GM06990 (cell line): Measurements from ENCODE around the gene PSPN.
"Not testable (repeated sequence)": the region's sequence is repeated elsewhere in the genome, so short reads cannot be mapped to it uniquely, and the experiment has no call there.

Experiments
- DNase-seq: peaks from one replicate; pipeline ENCODE4 v3.0.0-alpha.2; 2011; ENCODE audit not compliant: insufficient read length; ENCODE audit errors: extremely low read depth
- H3K27me3 ChIP-seq: replicated peaks from 2 replicates; pipeline ENCODE4 v1.6.0; 2011; ENCODE audit warnings: low read length; ENCODE audit not compliant: control insufficient read depth, insufficient read depth
- H3K36me3 ChIP-seq: 2 replicates; pipeline ENCODE4 v1.5.1; 2011; ENCODE audit warnings: low read length; ENCODE audit not compliant: control insufficient read depth, insufficient read depth
- H3K4me3 ChIP-seq: replicated peaks from 2 replicates; pipeline ENCODE4 v1.5.1; 2011; ENCODE audit warnings: low read depth, mild to moderate bottlenecking, control low read depth, low read length
- CTCF ChIP-seq: IDR thresholded peaks from 2 replicates; pipeline ENCODE4 v1.5.1; 2011; ENCODE audit warnings: low read length, control low read depth, mild to moderate bottlenecking, inconsistent platforms; ENCODE audit not compliant: insufficient read depth, poor library complexity, severe bottlenecking

The PSPN gene

DNA sequence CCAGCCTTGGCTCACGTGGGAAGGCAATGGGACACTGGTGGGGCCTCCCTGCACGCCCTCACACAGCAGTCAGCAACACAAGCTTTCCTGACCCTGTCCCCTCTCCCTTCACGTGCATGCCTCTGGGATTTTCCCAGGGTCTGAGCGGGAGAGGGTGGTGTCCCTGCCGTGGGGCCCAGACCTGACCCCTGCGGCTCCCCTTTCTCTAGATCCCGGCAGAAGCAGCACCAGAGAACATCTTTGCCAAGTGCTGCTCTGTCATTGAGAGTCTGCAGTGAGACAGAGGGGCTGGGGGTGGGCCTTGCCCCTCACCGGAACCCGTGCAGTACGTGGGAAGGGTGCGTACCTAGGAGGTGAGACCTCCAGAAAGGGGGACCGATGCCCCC lies 36.3 kb upstream of the PSPN start:
- TF ChIP-seq CTCF = no peak
- no peak for DNase-seq
- H3K27me3 ChIP-seq = no peaks in the 10 kb centered on the region
- H3K4me3 ChIP-seq = no peak overlapping the region
- H3K36me3 ChIP-seq = peaks cover 23% of the 10 kb centered on the region

GRCh38 chr19:6409346-6409745 lies 33.6 kb upstream of the PSPN start:
- TF ChIP-seq CTCF = no peak
- Histone ChIP-seq H3K27me3 (no peaks in the 10 kb centered on the region), H3K36me3 (peaks cover 6% of the 10 kb centered on the region), H3K4me3 (no peak overlapping the region)
- DNase-seq = no peak

DNA sequence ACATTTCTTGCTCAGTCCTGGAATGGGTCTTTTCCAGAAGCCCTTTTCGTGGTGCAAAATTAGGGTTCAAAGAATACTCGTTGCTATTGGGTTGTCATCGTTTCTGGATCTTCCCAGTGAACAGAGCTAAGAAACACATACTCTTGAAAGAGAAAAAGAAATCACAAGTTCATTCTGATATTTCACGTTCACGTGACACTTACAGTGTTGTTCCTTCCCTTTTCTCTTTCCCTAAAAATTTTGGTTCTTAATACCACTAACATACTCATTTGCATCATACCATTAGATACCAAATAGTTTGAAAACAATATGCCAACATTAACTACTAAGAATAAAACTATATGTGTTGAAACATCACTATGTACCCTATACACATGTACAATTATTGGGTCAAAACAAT lies 30.7 kb upstream of the PSPN start:
- no peak for TF ChIP-seq CTCF
- H3K27me3 ChIP-seq = no peaks in the 10 kb centered on the region
- no peaks in the 10 kb centered on the region for H3K36me3 ChIP-seq
- no peak overlapping the region for H3K4me3 ChIP-seq
- DNase-seq = no peak

DNA sequence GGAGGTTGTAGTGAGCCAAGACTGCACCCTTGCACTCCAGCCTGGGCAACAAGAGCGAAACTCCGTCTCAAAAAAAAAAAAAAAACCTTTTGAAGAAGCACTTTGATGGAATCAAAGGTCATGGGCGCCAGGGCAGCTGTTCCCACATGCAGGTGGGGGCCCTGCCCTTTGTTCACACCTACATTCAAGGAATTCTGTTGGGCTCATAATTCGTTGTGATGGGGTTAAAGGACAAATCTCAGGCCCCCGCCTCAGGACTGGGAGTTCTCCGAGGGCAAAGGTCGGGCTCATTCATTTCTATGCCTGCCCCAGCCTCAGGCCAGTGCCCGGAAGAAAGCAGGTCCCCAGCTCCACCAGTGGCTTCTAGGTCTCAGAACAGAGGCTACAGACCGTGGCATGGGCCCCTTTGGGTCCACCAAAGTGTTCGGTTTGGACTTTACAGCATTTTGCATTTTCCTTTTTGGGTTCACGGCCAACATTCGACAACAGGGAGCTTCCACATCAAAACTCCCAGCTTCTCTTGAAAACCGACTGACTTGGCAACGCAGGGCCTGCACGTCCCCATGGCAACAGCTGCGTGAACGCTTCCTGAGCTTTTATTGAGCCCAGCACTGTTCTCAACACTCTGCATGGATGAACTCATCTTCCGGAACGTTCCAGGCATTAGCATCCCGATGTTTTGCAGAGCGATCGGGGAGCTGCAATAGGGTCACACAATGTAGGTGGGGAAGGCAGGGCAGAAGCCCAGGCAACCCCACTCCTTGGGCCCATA lies 27.3 kb upstream of the PSPN start:
- no peak for DNase-seq
- Histone ChIP-seq H3K4me3 (no peak overlapping the region), H3K36me3 (no peaks in the 10 kb centered on the region), H3K27me3 (no peaks in the 10 kb centered on the region)
- no peak for TF ChIP-seq CTCF

DNA sequence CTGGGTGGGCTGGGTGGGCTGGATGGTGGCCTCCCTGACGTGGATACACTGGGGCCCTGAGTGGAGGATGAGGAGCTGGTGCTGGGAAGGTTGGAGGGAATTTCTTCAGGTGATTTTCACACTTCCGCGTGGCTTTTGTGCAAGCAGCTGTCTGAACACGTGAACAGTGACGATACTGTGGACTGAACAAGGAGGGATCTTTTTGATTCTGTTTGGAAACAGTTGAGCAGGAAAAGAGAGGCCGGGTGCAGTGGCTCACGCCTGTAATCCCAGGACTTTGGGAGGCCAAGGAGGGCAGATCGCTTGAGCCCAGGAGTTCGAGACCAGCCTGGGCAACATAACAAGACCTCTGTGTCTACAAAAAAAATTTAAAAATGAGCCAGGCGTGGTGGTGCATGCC lies 26.3 kb upstream of the PSPN start:
- no peak for TF ChIP-seq CTCF
- DNase-seq = no peak
- Histone ChIP-seq H3K36me3 (no peaks in the 10 kb centered on the region), H3K4me3 (no peak overlapping the region), H3K27me3 (no peaks in the 10 kb centered on the region)

DNA sequence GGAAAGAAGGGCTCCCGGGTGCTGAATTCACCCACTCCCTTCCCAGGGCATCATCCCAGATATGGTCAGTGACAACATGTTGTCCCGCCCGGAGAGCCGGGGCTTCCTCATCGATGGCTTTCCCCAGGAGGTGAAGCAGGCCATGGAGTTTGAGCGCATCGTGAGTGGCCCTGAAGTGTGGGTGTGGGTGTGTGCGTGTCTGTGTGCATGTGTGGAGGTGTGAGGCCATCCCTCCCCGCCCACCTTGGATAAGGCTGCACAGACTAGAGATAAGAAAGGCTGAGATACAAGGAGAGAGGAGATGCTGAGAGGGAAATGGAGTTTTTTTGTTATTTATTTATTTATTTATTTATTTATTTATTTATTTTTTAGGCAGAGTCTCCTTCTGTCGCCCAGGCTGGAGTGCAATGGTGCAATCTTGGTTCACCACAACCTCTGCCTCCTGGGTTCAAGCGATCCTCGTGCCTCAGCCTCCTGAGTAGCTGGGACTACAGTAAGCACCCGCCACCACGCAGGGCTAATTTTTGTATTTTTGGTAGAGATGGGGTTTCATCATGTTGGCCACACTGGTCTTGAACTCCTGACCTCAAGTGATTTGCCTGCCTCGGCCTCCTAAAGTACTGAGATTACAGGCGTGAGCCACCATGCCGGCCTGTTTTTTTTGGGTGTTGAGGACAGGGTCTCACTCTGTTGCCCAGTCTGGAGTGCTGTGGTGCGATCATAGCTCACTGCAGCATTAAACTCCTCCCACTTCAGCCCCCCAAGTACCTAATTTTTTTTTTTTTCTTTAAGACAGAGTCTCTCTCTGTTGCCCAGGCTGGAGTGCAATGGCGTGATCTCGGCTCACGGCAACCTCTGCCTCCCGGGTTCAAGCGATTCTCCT lies 24.6 kb upstream of the PSPN start:
- not testable (repeated sequence) for H3K36me3 ChIP-seq, DNase-seq, H3K27me3 ChIP-seq, H3K4me3 ChIP-seq
